Fibroblast of villous mesenchyme (primary cell): Measurements from ENCODE around the gene TNS4. TPM values are rescaled to one million over a fixed set of nuclear protein-coding genes. Genes with fewer than 3 reads are reported as not detected.

Experiments
- DNase-seq: peaks from one replicate; pipeline ENCODE4 v3.0.0-alpha.2; 2010; ENCODE audit warnings: low read depth
- H3K4me3 ChIP-seq: 2 replicates; pipeline ENCODE4 v1.5.1; 2011; ENCODE audit warnings: low read depth, mild to moderate bottlenecking, low read length
- CTCF ChIP-seq: IDR thresholded peaks from 2 replicates; pipeline ENCODE4 v1.5.1; 2012; ENCODE audit warnings: low read depth, mild to moderate bottlenecking, low read length; ENCODE audit not compliant: insufficient read depth
- total RNA-seq: library from RNA; depleted of rRNA; stranded (reverse); fragments of >200 nt; gene quantifications from 2 replicates; pipeline ENCODE4 v1.2.3, GENCODE V29; 2012

TNS4 gene
- total RNA-seq, 1 donor: not detected

DNA sequence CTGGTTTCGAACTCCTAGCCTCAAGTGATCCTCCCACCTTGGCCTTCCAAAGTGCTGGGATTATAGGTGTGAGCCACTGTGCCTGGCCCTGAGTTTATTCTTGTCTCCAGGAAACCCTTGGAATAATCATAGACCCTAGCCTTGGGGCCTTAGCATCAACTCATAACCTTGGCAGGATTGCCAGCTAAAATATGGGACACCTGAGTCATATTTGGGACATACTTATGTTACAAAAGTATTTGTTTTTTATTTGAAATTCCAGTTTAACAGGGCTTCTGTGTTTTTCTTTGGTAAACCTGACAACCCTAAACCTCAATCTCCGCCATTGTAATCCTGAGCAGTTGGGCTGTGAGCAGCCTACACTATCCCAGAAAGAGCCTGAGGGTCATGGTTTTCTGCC is 28.6 kb upstream of the TNS4 start:
- no peak for DNase-seq
- no peak overlapping the region for H3K4me3 ChIP-seq
- no peak for TF ChIP-seq CTCF

DNA sequence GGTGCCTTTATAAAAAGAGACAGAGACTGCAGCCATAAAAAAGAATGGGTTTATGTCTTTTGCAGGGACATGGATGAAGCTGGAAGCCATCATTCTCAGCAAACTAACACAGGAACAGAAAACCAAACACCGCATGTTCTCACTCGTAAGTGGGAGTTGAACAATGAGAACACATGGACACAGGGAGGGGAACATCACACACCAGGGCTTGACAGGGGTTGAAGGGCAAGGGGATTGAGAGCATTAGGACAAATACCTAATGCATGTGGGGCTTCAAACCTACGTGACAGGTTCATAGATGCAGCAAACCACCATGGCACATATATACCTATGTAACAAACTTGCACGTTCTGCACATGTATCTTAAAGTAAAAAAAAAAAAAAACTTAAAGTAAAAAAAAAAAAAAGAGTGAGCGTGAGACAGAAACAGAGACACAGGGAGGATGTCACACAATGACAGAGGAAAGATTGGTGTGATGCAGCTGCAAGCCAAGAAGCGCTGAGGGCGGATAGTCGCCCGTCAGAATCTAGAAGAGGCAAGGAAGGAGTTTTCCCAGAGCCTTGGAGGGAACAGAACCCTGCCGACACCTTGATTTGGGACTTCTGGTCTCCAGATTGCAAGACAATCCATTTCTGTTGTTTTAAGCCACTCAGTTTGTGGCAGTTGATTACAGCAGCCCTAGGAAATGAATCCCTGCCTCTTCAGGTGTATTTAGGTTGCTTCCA is 27.4 kb upstream of the TNS4 start:
- no peak for DNase-seq
- no peak for TF ChIP-seq CTCF
- no peak overlapping the region for H3K4me3 ChIP-seq

DNA sequence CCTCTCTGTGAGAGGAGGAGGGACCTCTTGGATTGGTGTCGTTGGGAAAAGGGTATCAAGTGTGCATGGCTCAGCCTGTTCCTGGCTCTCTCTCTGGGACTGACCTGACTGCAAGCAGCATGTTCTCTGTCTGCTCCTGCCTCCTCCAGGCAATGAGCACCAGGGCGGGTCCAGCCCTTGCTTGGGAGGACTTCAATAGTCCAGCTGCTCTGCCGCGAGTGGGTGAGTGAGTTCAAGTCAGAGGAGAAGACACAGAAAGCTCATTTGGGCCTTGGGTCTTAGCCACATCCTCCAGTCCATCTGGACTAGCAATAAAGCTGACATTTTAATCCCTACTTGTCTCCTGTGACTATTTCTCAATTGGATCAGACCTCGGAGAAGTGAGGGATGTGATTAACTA is 25.2 kb upstream of the TNS4 start:
- DNase-seq: peak; percentile 77
- no peak overlapping the region for H3K4me3 ChIP-seq
- no peak for TF ChIP-seq CTCF

- no peak for DNase-seq
- H3K4me3 ChIP-seq: no peak overlapping the region
- TF ChIP-seq CTCF: no peak
Observed at GRCh38 chr17:40525294-40525693, 23.9 kb upstream of the TNS4 start.

- TF ChIP-seq CTCF: no peak
- DNase-seq: no peak
- H3K4me3 ChIP-seq: no peak overlapping the region
Observed at GRCh38 chr17:40524243-40524965, 23.0 kb upstream of the TNS4 start.

GRCh38 chr17:40522961-40523310 is 21.5 kb upstream of the TNS4 start:
- TF ChIP-seq CTCF: no peak
- no peak for DNase-seq
- H3K4me3 ChIP-seq: no peak overlapping the region
